ENCODE measurements around the gene ZSWIM6.
"Not testable (repeated sequence)": the region's sequence is repeated elsewhere in the genome, so short reads cannot be mapped to it uniquely, and the experiment has no call there.

Gene ZSWIM6

GRCh38 chr5:61417340-61417739 is 85.3 kb downstream of the ZSWIM6 start:
- DNase-seq (ENCODE audit: low read depth), result no peak
- TF ChIP-seq CTCF (IDR thresholded peaks at IDR 0.05; ENCODE audit: control insufficient read depth, extremely low read depth, insufficient read depth), result no peak
- no peak overlapping the region for H3K4me3 ChIP-seq (ENCODE audit: low read depth, low read length)

GRCh38 chr5:61417851-61418250 is 85.8 kb downstream of the ZSWIM6 start:
- TF ChIP-seq CTCF (IDR thresholded peaks at IDR 0.05; ENCODE audit: control insufficient read depth, extremely low read depth, insufficient read depth), result no peak
- DNase-seq (ENCODE audit: low read depth), result no peak
- no peak overlapping the region for H3K4me3 ChIP-seq (ENCODE audit: low read depth, low read length)

GRCh38 chr5:61419106-61419505 is 87.0 kb downstream of the ZSWIM6 start:
- H3K4me3 ChIP-seq (ENCODE audit: low read depth, low read length), result no peak overlapping the region
- TF ChIP-seq CTCF (IDR thresholded peaks at IDR 0.05; ENCODE audit: control insufficient read depth, extremely low read depth, insufficient read depth), result no peak
- DNase-seq (ENCODE audit: low read depth), result no peak

GRCh38 chr5:61420016-61420415 is 88.0 kb downstream of the ZSWIM6 start:
- no peak for DNase-seq (ENCODE audit: low read depth)
- H3K4me3 ChIP-seq (ENCODE audit: low read depth, low read length), result no peak overlapping the region
- TF ChIP-seq CTCF (IDR thresholded peaks at IDR 0.05; ENCODE audit: control insufficient read depth, extremely low read depth, insufficient read depth), result no peak

GRCh38 chr5:61421262-61421661 is 89.2 kb downstream of the ZSWIM6 start:
- DNase-seq (ENCODE audit: low read depth); H3K4me3 ChIP-seq (ENCODE audit: low read depth, low read length): not testable (repeated sequence)

- no peak for TF ChIP-seq CTCF (IDR thresholded peaks at IDR 0.05; ENCODE audit: control insufficient read depth, extremely low read depth, insufficient read depth)
- H3K4me3 ChIP-seq (ENCODE audit: low read depth, low read length), result no peak overlapping the region
- DNase-seq (ENCODE audit: low read depth), result no peak
Observed at GRCh38 chr5:61423487-61424145, 91.6 kb downstream of the ZSWIM6 start.

GRCh38 chr5:61425918-61426317 is 93.9 kb downstream of the ZSWIM6 start:
- H3K4me3 ChIP-seq (ENCODE audit: low read depth, low read length), result no peak overlapping the region
- no peak for DNase-seq (ENCODE audit: low read depth)
- no peak for TF ChIP-seq CTCF (IDR thresholded peaks at IDR 0.05; ENCODE audit: control insufficient read depth, extremely low read depth, insufficient read depth)
